ENCODE results near the gene PLPPR3. TPM values are rescaled to one million over a fixed set of nuclear protein-coding genes. Genes with fewer than 3 reads are reported as not detected.
A peak's percentile ranks its signal among the peaks of the same experiment; 100 is the strongest.

The PLPPR3 gene
- total RNA-seq, 1 donor from 2014 or later, result not detected

DNA sequence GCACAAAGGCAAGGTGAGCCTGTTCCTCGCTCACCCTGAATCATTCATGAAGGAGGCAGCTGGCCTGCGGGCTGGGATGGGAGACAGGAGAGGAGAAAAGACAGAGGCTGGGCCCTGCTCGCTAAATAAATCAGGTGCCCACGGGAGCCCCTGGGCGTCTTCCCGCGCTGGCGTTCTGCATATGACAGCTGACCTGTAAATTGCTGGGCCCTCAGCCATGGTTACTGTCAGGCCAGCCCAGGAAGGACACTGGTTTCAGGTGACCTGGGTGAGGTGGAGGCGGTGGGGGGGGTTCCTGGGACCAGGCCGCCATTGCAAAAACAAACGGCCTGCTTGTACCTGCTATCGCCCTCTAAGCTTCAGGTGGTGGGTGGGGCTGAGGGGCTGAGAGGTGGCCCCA, 27.9 kb downstream of the PLPPR3 start:
- Histone ChIP-seq H3K36me3 (no peaks in the 10 kb centered on the region), H3K4me1 (peaks cover 31% of the 10 kb centered on the region), H3K9me3 (no peaks in the 10 kb centered on the region), H3K27ac (no peak overlapping the region), H3K4me3 (no peak overlapping the region), H3K27me3 (no peaks in the 10 kb centered on the region)
- DNase-seq (ENCODE audit: extremely low spot score in 2 of 2), result no peak
- intact Hi-C loops (cut with DNase I), result no loop called here
- TF ChIP-seq POLR2AphosphoS5 (IDR thresholded peaks at IDR 0.05; ENCODE audit: insufficient read depth in 1 of 2, low read depth in 1 of 2), result no peak

DNA sequence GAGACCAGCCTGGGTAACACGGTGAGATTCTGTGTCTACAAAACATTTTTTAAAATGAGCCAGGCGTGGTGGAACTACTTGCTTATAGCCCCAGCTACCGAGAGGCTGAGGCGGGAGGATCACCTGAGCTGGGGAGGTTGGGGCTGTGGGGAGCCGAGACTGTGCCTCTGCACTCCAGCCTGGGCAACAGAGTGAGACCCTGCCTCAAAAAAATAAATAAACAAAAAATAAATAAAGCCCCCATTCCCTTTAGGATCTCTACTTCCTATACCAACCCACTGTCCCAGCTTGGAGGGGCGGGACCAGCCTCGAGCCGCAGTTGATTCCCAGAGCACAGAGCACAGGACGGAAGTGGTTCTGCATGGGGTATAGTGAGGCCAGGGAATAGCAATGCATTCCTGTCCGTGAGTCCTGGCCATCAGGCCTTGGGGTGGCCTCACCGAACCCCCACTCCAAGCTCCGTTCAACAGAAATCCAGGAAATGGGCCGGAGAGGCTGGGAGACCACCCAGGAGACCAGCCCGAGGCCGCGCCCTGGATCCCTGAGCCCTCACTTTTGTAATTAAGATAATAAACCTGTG, 29.4 kb downstream of the PLPPR3 start:
- Histone ChIP-seq H3K27ac (no peak overlapping the region), H3K9me3 (no peaks in the 10 kb centered on the region), H3K4me3 (no peak overlapping the region), H3K27me3 (no peaks in the 10 kb centered on the region), H3K36me3 (no peaks in the 10 kb centered on the region), H3K4me1 (peaks cover 30% of the 10 kb centered on the region)
- DNase-seq (ENCODE audit: extremely low spot score in 2 of 2), result no peak
- TF ChIP-seq POLR2AphosphoS5 (IDR thresholded peaks at IDR 0.05; ENCODE audit: insufficient read depth in 1 of 2, low read depth in 1 of 2) (no peak), POLR2A (IDR thresholded peaks at IDR 0.05) (no peak), CTCF (IDR thresholded peaks at IDR 0.05) (no peak)
- intact Hi-C loops (cut with DNase I), result no loop called here

GRCh38 chr19:791567-792305, 30.0 kb downstream of the PLPPR3 start:
- no peak overlapping the region for H3K27ac ChIP-seq
- no peak for TF ChIP-seq POLR2A (IDR thresholded peaks at IDR 0.05)
- TF ChIP-seq POLR2AphosphoS5 (IDR thresholded peaks at IDR 0.05; ENCODE audit: insufficient read depth in 1 of 2, low read depth in 1 of 2), result no peak
- TF ChIP-seq CTCF (IDR thresholded peaks at IDR 0.05), result no peak
- no peaks in the 10 kb centered on the region for H3K36me3 ChIP-seq
- intact Hi-C loops (cut with DNase I), result no loop called here
- DNase-seq (ENCODE audit: extremely low spot score in 2 of 2), result no peak
- no peaks in the 10 kb centered on the region for H3K9me3 ChIP-seq
- no peak overlapping the region for H3K4me3 ChIP-seq
- no peaks in the 10 kb centered on the region for H3K27me3 ChIP-seq
- peaks cover 30% of the 10 kb centered on the region for H3K4me1 ChIP-seq

GRCh38 chr19:791007-791566, 30.7 kb downstream of the PLPPR3 start:
- Histone ChIP-seq H3K27me3 (no peaks in the 10 kb centered on the region), H3K27ac (no peak overlapping the region), H3K9me3 (no peaks in the 10 kb centered on the region), H3K4me1 (peaks cover 25% of the 10 kb centered on the region), H3K36me3 (no peaks in the 10 kb centered on the region), H3K4me3 (no peak overlapping the region)
- no peak for DNase-seq (ENCODE audit: extremely low spot score in 2 of 2)
- intact Hi-C loops (cut with DNase I), result no loop called here
- TF ChIP-seq CTCF (IDR thresholded peaks at IDR 0.05) (no peak), POLR2AphosphoS5 (IDR thresholded peaks at IDR 0.05; ENCODE audit: insufficient read depth in 1 of 2, low read depth in 1 of 2) (no peak), POLR2A (IDR thresholded peaks at IDR 0.05) (no peak)

DNA sequence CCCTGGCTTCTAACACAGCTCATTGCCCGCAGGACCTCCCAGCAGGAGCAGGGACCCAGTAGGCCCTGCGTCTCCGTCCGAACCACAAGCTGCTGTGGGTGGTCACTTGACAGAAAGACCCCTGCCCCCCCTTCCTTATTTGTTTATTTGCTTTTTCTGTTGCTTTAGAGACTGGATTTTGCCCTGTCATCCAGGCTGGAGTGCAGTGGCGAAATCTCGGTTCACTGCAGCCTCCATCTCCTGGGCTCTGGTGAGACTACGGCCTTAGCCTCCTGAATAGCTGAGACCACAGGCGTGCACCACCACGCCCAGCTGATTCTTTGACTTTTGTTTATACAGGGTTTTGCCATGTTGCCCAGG, 32.1 kb downstream of the PLPPR3 start:
- Histone ChIP-seq H3K27ac (peak overlapping the region; percentile 61), H3K27me3 (no peaks in the 10 kb centered on the region), H3K36me3 (no peaks in the 10 kb centered on the region), H3K4me3 (no peak overlapping the region), H3K4me1 (peaks cover 17% of the 10 kb centered on the region), H3K9me3 (no peaks in the 10 kb centered on the region)
- TF ChIP-seq CTCF (IDR thresholded peaks at IDR 0.05) (no peak), POLR2A (IDR thresholded peaks at IDR 0.05) (no peak), POLR2AphosphoS5 (IDR thresholded peaks at IDR 0.05; ENCODE audit: insufficient read depth in 1 of 2, low read depth in 1 of 2) (no peak)
- intact Hi-C loops (cut with DNase I), result no loop called here
- DNase-seq (ENCODE audit: extremely low spot score in 2 of 2), result no peak

All from vagina (tissue), 2 donors.